ENCODE measurements around the gene CENPM. TPM values are rescaled to one million over a fixed set of nuclear protein-coding genes. Genes with fewer than 3 reads are reported as not detected.

The CENPM gene
- total and polyA plus RNA-seq, 9 of the 15 experiments (the other 6 are each of a cell fraction or from before 2014, with no cell fraction given): 11.3 to 67.7 (median 32.3) TPM

DNA sequence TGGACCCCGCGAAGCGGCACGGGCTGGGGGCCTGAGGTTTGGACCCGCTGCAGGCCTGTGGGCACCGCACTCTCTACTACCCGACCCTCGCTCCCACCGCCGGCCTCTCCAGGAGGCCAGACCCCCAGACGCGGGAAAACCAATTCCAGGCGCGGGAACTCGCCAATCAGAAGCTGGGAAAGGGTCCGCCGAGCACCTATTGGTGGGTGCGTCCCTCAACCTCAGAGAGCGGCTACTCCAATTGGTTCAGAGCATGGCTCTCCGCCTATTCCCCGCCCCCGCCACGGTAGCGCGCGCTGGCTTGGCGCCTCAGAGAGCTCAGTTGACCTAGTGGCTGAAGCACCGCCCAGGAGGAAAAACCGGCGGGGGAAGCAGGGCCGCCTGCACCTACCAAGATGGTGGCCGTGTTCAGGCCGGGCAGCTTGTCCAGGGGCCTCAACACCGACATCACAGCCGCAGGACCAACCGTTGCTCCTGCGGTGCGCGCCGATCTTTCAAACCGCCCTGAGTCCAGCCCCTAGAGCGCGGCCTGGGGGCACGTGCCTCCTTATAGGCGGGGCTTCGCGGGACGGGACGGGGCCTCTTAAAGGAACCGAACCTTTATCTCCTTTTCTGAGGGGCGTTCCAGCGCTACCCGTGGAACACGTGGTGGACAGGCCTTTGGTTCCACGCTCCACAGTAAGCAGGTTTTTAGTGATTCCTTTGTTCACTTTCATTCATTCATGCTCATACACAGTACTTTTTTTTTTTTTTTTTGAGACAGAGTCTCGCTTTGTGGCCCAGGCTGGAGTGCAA, at the start of gene CENPM (continued):
- TF ChIP-seq, protein P1, sequence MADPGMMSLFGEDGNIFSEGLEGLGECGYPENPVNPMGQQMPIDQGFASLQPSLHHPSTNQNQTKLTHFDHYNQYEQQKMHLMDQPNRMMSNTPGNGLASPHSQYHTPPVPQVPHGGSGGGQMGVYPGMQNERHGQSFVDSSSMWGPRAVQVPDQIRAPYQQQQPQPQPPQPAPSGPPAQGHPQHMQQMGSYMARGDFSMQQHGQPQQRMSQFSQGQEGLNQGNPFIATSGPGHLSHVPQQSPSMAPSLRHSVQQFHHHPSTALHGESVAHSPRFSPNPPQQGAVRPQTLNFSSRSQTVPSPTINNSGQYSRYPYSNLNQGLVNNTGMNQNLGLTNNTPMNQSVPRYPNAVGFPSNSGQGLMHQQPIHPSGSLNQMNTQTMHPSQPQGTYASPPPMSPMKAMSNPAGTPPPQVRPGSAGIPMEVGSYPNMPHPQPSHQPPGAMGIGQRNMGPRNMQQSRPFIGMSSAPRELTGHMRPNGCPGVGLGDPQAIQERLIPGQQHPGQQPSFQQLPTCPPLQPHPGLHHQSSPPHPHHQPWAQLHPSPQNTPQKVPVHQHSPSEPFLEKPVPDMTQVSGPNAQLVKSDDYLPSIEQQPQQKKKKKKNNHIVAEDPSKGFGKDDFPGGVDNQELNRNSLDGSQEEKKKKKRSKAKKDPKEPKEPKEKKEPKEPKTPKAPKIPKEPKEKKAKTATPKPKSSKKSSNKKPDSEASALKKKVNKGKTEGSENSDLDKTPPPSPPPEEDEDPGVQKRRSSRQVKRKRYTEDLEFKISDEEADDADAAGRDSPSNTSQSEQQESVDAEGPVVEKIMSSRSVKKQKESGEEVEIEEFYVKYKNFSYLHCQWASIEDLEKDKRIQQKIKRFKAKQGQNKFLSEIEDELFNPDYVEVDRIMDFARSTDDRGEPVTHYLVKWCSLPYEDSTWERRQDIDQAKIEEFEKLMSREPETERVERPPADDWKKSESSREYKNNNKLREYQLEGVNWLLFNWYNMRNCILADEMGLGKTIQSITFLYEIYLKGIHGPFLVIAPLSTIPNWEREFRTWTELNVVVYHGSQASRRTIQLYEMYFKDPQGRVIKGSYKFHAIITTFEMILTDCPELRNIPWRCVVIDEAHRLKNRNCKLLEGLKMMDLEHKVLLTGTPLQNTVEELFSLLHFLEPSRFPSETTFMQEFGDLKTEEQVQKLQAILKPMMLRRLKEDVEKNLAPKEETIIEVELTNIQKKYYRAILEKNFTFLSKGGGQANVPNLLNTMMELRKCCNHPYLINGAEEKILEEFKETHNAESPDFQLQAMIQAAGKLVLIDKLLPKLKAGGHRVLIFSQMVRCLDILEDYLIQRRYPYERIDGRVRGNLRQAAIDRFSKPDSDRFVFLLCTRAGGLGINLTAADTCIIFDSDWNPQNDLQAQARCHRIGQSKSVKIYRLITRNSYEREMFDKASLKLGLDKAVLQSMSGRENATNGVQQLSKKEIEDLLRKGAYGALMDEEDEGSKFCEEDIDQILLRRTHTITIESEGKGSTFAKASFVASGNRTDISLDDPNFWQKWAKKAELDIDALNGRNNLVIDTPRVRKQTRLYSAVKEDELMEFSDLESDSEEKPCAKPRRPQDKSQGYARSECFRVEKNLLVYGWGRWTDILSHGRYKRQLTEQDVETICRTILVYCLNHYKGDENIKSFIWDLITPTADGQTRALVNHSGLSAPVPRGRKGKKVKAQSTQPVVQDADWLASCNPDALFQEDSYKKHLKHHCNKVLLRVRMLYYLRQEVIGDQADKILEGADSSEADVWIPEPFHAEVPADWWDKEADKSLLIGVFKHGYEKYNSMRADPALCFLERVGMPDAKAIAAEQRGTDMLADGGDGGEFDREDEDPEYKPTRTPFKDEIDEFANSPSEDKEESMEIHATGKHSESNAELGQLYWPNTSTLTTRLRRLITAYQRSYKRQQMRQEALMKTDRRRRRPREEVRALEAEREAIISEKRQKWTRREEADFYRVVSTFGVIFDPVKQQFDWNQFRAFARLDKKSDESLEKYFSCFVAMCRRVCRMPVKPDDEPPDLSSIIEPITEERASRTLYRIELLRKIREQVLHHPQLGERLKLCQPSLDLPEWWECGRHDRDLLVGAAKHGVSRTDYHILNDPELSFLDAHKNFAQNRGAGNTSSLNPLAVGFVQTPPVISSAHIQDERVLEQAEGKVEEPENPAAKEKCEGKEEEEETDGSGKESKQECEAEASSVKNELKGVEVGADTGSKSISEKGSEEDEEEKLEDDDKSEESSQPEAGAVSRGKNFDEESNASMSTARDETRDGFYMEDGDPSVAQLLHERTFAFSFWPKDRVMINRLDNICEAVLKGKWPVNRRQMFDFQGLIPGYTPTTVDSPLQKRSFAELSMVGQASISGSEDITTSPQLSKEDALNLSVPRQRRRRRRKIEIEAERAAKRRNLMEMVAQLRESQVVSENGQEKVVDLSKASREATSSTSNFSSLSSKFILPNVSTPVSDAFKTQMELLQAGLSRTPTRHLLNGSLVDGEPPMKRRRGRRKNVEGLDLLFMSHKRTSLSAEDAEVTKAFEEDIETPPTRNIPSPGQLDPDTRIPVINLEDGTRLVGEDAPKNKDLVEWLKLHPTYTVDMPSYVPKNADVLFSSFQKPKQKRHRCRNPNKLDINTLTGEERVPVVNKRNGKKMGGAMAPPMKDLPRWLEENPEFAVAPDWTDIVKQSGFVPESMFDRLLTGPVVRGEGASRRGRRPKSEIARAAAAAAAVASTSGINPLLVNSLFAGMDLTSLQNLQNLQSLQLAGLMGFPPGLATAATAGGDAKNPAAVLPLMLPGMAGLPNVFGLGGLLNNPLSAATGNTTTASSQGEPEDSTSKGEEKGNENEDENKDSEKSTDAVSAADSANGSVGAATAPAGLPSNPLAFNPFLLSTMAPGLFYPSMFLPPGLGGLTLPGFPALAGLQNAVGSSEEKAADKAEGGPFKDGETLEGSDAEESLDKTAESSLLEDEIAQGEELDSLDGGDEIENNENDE (IDR thresholded peaks at IDR 0.05; ENCODE audit: low read depth, low read length): no peak
- TF ChIP-seq BDP1 (IDR thresholded peaks at IDR 0.05; ENCODE audit: insufficient read depth, insufficient read length) (no peak), TOE1 (IDR thresholded peaks at IDR 0.05; ENCODE audit: borderline replicate concordance) (peak; percentile 85), TOE1 (CRISPR knock-in tag; IDR thresholded peaks at IDR 0.05; ENCODE audit: borderline replicate concordance, low read depth) (no peak), ZSCAN32 (CRISPR knock-in tag; IDR thresholded peaks at IDR 0.05) (no peak), NFATC3 (IDR thresholded peaks at IDR 0.05) (no peak), GTF2E2 (tag; IDR thresholded peaks at IDR 0.05) (no peak), HMG20A (CRISPR knock-in tag; conservative IDR thresholded peaks at IDR 0.05) (no peak), MAZ (CRISPR knock-in tag; conservative IDR thresholded peaks at IDR 0.05 in 1 of 2, IDR thresholded peaks at IDR 0.05 in 1 of 2) (peak; percentile 57 to 73; a peak in 3 of 4 replicates), BHLHE40 (IDR thresholded peaks at IDR 0.05; ENCODE audit: low read length) (peak; percentile 96)
- TF ChIP-seq, protein P2, sequence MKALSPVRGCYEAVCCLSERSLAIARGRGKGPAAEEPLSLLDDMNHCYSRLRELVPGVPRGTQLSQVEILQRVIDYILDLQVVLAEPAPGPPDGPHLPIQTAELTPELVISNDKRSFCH (CRISPR knock-in tag; IDR thresholded peaks at IDR 0.05): no peak
- TF ChIP-seq, protein P2 (tag; IDR thresholded peaks at IDR 0.05): 0 out of 2 replicates have a peak, but pooled peaks have one; percentile 42
- TF ChIP-seq, protein P3, sequence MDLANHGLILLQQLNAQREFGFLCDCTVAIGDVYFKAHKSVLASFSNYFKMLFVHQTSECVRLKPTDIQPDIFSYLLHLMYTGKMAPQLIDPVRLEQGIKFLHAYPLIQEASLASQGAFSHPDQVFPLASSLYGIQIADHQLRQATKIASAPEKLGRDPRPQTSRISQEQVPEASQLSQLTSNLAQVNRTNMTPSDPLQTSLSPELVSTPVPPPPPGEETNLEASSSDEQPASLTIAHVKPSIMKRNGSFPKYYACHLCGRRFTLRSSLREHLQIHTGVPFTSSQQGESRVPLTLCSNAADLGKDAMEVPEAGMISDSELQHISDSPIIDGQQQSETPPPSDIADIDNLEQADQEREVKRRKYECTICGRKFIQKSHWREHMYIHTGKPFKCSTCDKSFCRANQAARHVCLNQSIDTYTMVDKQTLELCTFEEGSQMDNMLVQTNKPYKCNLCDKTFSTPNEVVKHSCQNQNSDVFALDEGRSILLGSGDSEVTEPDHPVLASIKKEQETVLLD (IDR thresholded peaks at IDR 0.05): no peak
- TF ChIP-seq, protein P4, sequence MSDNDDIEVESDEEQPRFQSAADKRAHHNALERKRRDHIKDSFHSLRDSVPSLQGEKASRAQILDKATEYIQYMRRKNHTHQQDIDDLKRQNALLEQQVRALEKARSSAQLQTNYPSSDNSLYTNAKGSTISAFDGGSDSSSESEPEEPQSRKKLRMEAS (CRISPR knock-in tag; IDR thresholded peaks at IDR 0.05): peak; percentile 91

Measured in K562 (cell line).